ENCODE results near the gene PRR33.

Gene PRR33

GRCh38 chr11:1920128-1920908 lies 28.6 kb upstream of the PRR33 start:
- H3K4me1 ChIP-seq (ENCODE audit: control insufficient read depth, insufficient read depth, low read length, unreplicated experiment): peaks cover 11% of the 10 kb centered on the region
- H3K36me3 ChIP-seq (ENCODE audit: insufficient read depth, low read length): no peaks in the 10 kb centered on the region
- H3K27me3 ChIP-seq (ENCODE audit: insufficient read depth, low read length): no peaks in the 10 kb centered on the region
- H3K4me3 ChIP-seq (ENCODE audit: low read depth, low read length): no peak overlapping the region
- no peaks in the 10 kb centered on the region for H3K79me2 ChIP-seq (ENCODE audit: control insufficient read depth, insufficient read depth, low read length, unreplicated experiment)
- no peak overlapping the region for H3K27ac ChIP-seq (ENCODE audit: low read depth, low read length)
- H2AFZ ChIP-seq (ENCODE audit: low read length, unreplicated experiment): no peak overlapping the region

DNA sequence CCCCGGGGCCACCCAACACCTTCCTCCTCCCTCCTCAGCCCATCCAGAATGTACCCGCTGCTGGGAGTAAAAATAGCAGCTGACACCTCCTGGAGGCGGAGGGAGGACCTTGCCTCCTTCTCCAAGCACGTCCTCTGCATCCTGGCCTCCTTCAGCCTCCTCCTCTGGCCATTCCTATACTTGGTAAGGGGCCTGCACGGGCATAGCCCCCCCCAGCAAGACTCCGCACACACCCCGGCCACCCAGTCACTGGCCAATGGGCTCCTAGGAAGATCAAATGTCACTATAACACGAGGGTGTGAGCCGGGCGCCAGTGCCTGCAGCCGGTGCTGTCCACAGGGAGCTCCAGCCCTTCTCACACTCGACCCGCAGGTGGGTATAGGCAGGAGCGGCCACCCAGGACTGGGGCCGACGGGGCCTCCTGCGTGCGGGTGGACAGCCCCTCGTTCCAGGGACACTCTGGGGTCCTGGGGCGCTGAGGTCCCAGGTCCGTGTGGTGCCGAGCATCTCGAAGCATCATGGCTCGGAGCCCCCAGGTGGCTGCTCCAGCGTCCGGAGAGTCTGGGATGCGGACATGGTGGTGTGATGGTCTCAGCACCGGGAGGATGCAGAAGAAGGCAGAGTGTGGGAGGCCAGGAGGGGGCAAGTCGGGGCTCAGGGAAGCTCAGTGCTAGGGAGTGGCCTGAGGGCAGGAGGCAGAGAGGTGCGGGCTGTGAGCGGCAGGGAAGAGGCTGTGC lies 27.9 kb upstream of the PRR33 start, which contains the start of gene TNNT3:
Gene TNNT3 (plus strand): TSS at position 313 of the 737 bp plus-strand sequence. CDS start 3,172 bp downstream, outside the sequence.
- H3K4me1 ChIP-seq (ENCODE audit: control insufficient read depth, insufficient read depth, low read length, unreplicated experiment): peaks cover 11% of the 10 kb centered on the region
- H3K36me3 ChIP-seq (ENCODE audit: insufficient read depth, low read length): no peaks in the 10 kb centered on the region
- no peak within 1 kb of the TSS for H3K4me3 ChIP-seq (ENCODE audit: low read depth, low read length)
- no peak within 1 kb of the TSS for H3K27ac ChIP-seq (ENCODE audit: low read depth, low read length)
- H2AFZ ChIP-seq (ENCODE audit: low read length, unreplicated experiment): no peak within 1 kb of the TSS
- H3K79me2 ChIP-seq (ENCODE audit: control insufficient read depth, insufficient read depth, low read length, unreplicated experiment): no peaks in the 10 kb centered on the region
- no peaks in the 10 kb centered on the region for H3K27me3 ChIP-seq (ENCODE audit: insufficient read depth, low read length)

DNA sequence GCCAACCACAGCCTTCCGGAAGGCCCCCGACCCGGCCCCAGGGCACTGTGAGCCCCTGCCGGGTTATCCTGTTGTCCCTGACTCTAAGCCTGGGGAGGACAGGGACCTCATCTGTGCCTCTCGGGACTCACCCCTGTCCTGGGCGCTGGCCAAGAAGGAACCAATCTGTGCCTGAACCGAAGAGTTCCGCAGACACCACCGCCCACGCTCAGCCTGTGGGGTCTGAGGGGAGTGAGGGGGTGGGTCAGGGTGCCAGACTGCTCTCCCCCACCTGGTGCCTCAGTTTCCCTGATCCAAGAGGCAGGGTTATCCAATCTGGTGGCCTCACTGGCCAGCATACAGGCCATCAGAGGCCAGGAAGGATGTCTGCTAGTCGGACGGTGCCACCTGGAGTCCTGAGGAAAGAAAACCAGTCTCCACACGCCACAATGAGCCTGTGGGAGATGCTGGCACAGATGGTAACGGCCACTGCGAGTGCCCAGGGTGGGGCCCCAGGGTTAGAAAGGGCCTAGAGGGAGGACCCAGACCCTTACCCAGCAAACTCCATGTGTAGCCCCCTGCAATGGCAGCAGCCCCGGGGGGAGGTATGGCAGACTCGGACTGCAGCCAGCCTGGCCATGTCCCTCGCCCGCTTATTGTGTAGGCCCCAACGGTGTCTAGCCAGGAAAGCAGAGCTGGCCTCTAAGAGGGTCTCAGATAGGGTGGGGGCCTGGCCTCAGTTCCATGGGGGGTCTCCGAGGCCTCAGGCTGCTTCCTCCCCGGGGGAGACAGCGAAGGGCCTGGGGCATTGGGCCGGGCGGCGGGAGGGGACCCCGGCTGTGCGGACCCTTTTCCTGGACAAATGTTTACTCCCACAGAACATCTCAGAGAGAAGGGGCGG lies 27.0 kb upstream of the PRR33 start:
- Histone ChIP-seq H3K27me3 (ENCODE audit: insufficient read depth, low read length) (no peaks in the 10 kb centered on the region), H2AFZ (ENCODE audit: low read length, unreplicated experiment) (no peak overlapping the region)

GRCh38 chr11:1917523-1918435 lies 26.1 kb upstream of the PRR33 start:
- no peaks in the 10 kb centered on the region for H3K79me2 ChIP-seq (ENCODE audit: control insufficient read depth, insufficient read depth, low read length, unreplicated experiment)
- H3K27me3 ChIP-seq (ENCODE audit: insufficient read depth, low read length): no peaks in the 10 kb centered on the region
- H3K36me3 ChIP-seq (ENCODE audit: insufficient read depth, low read length): no peaks in the 10 kb centered on the region
- H3K27ac ChIP-seq (ENCODE audit: low read depth, low read length): no peak overlapping the region
- no peak overlapping the region for H3K4me3 ChIP-seq (ENCODE audit: low read depth, low read length)
- no peak overlapping the region for H2AFZ ChIP-seq (ENCODE audit: low read length, unreplicated experiment)
- peaks cover 11% of the 10 kb centered on the region for H3K4me1 ChIP-seq (ENCODE audit: control insufficient read depth, insufficient read depth, low read length, unreplicated experiment)

More for the DNA sequence above, 27.0 kb upstream of the PRR33 start:
- Histone ChIP-seq H3K79me2 (ENCODE audit: control insufficient read depth, insufficient read depth, low read length, unreplicated experiment) (no peaks in the 10 kb centered on the region), H3K27ac (ENCODE audit: low read depth, low read length) (no peak overlapping the region), H3K4me3 (ENCODE audit: low read depth, low read length) (no peak overlapping the region), H3K36me3 (ENCODE audit: insufficient read depth, low read length) (no peaks in the 10 kb centered on the region), H3K4me1 (ENCODE audit: control insufficient read depth, insufficient read depth, low read length, unreplicated experiment) (peaks cover 11% of the 10 kb centered on the region)

DNA sequence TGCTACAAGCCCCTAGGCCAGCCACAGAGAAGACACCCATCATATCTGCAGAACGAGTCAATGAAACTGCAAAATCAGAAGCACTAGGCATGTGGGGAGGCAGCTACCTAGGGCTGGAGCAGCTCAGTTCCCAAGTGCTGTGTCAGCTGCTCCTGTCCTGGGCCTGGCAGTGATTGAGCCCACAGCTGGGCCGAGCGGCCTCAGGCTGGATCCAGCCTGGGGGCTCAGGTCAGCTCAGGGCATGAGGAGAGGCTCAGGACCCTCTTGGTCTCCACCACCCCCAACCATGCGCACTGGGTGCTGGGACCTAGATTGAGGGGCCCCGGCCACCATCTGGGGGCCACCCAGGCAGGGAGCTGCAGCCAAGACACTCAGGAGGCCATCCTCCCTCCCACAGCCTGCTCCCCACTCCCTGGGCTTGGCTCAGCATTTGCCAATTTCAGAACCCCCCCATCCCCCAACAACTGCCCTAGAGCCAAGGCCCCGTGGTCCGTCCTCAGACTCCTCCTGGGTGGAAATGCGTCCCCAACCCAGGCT lies 25.4 kb upstream of the PRR33 start:
- H3K4me3 ChIP-seq (ENCODE audit: low read depth, low read length): no peak overlapping the region
- H3K4me1 ChIP-seq (ENCODE audit: control insufficient read depth, insufficient read depth, low read length, unreplicated experiment): peaks cover 10% of the 10 kb centered on the region
- H3K27ac ChIP-seq (ENCODE audit: low read depth, low read length): no peak overlapping the region
- no peaks in the 10 kb centered on the region for H3K27me3 ChIP-seq (ENCODE audit: insufficient read depth, low read length)
- no peaks in the 10 kb centered on the region for H3K36me3 ChIP-seq (ENCODE audit: insufficient read depth, low read length)
- H2AFZ ChIP-seq (ENCODE audit: low read length, unreplicated experiment): no peak overlapping the region
- no peaks in the 10 kb centered on the region for H3K79me2 ChIP-seq (ENCODE audit: control insufficient read depth, insufficient read depth, low read length, unreplicated experiment)

GRCh38 chr11:1916132-1916985 lies 24.7 kb upstream of the PRR33 start:
- Histone ChIP-seq H3K27me3 (ENCODE audit: insufficient read depth, low read length) (no peaks in the 10 kb centered on the region), H2AFZ (ENCODE audit: low read length, unreplicated experiment) (no peak overlapping the region), H3K4me1 (ENCODE audit: control insufficient read depth, insufficient read depth, low read length, unreplicated experiment) (peaks cover 3% of the 10 kb centered on the region), H3K36me3 (ENCODE audit: insufficient read depth, low read length) (no peaks in the 10 kb centered on the region), H3K4me3 (ENCODE audit: low read depth, low read length) (no peak overlapping the region), H3K79me2 (ENCODE audit: control insufficient read depth, insufficient read depth, low read length, unreplicated experiment) (no peaks in the 10 kb centered on the region), H3K27ac (ENCODE audit: low read depth, low read length) (no peak overlapping the region)

- Histone ChIP-seq H3K4me3 (ENCODE audit: low read depth, low read length) (no peak overlapping the region), H3K36me3 (ENCODE audit: insufficient read depth, low read length) (no peaks in the 10 kb centered on the region), H3K79me2 (ENCODE audit: control insufficient read depth, insufficient read depth, low read length, unreplicated experiment) (no peaks in the 10 kb centered on the region), H3K27ac (ENCODE audit: low read depth, low read length) (no peak overlapping the region), H2AFZ (ENCODE audit: low read length, unreplicated experiment) (no peak overlapping the region), H3K4me1 (ENCODE audit: control insufficient read depth, insufficient read depth, low read length, unreplicated experiment) (no peaks in the 10 kb centered on the region), H3K27me3 (ENCODE audit: insufficient read depth, low read length) (no peaks in the 10 kb centered on the region)
These were observed 24.1 kb upstream of the PRR33 start for GRCh38 chr11:1915795-1916131.

DNA sequence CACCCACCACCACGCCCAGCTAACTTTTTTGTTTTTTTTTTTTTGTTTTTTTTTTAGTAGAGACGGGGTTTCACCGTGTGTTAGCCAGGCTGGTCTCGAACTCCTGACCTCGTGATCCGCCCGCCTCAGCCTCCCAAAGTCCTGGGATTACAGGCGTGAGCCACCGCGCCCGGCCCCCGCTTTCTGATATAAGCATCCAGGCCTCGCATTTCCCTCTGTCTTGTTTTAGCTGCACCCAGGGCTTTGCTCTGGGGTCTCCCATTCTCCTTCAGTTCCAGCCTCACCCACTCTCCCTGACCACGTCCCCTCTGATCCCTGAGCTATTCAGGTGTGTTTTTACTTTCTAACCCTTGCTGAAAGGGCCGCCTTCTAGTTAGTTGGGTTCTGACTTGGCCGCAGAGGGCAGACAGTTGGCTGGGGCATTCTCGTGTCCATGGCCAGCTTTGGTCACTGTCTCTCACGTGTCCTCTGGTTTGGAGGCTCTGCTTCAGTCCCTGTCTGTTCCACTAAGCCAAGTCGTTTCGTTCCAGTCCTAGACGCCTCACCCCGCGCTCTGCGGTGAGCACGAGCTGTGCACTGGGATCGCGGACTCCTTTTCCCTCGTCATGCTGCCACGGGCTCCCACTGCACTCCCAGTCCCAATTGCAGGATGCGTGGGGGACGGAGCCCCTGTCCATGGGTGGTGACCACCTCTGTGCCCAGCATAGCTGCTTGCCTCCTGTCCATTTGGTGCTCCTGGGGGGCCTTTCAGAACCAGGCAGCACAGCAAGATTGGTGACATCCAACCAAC lies 21.8 kb upstream of the PRR33 start:
- no peaks in the 10 kb centered on the region for H3K36me3 ChIP-seq (ENCODE audit: insufficient read depth, low read length)
- no peak overlapping the region for H3K27ac ChIP-seq (ENCODE audit: low read depth, low read length)
- H3K4me1 ChIP-seq (ENCODE audit: control insufficient read depth, insufficient read depth, low read length, unreplicated experiment): peaks cover 5% of the 10 kb centered on the region
- H3K79me2 ChIP-seq (ENCODE audit: control insufficient read depth, insufficient read depth, low read length, unreplicated experiment): no peaks in the 10 kb centered on the region
- no peak overlapping the region for H2AFZ ChIP-seq (ENCODE audit: low read length, unreplicated experiment)
- H3K27me3 ChIP-seq (ENCODE audit: insufficient read depth, low read length): no peaks in the 10 kb centered on the region
- no peak overlapping the region for H3K4me3 ChIP-seq (ENCODE audit: low read depth, low read length)

Data from ACC112 (cell line).